Left lung (tissue), 10 donors: ENCODE results near the gene AGPAT3. TPM values are rescaled to one million over a fixed set of nuclear protein-coding genes. Genes with fewer than 3 reads are reported as not detected.

ENCODE experiments used
- ATAC-seq: fragments of 200-7000 bp; cut with Tn5 transposase; one replicate; pipeline ENCODE4 v1.9.1; 2020; ENCODE audit warnings: moderate library complexity
- DNase-seq, 4 donors: peaks; one replicate each; pipeline ENCODE4 v3.0.0-alpha.2; 2013 to 2020
- H3K27ac ChIP-seq, 2 donors: fragments of 200-600 bp; sonication (generic) in 1 of 2; one replicate each; pipeline versions ENCODE4 v1.5.0 to v1.8.0; 2020 to 2021
- H3K27me3 ChIP-seq, 2 donors: fragments of 200-600 bp; sonication (generic) in 1 of 2; one replicate each; pipeline versions ENCODE4 v1.5.0 to v1.8.0; 2020 to 2021
- H3K36me3 ChIP-seq, 2 donors: fragments of 200-600 bp; sonication (generic) in 1 of 2; one replicate each; pipeline versions ENCODE4 v1.5.0 to v1.8.0; 2020 to 2021
- H3K4me1 ChIP-seq, 2 donors: fragments of 200-600 bp; one replicate each; pipeline ENCODE4 v1.8.0; 2021
- H3K4me3 ChIP-seq, 2 donors: fragments of 200-600 bp; sonication (generic) in 1 of 2; one replicate each; pipeline versions ENCODE4 v1.5.0 to v1.8.0; 2020 to 2021; ENCODE audit warnings: mild to moderate bottlenecking in 1 of 2
- H3K9me3 ChIP-seq, 2 donors: fragments of 200-600 bp; sonication (generic) in 1 of 2; one replicate each; pipeline versions ENCODE4 v1.5.0 to v1.8.0; 2020 to 2021
- CTCF ChIP-seq, 2 donors: fragments of 200-600 bp; sonication (generic) in 1 of 2; IDR thresholded peaks; one replicate each; pipeline versions ENCODE4 v1.5.0 to v1.8.0; 2021; ENCODE audit warnings: antibody characterized with exemption in 2 of 2
- intact Hi-C, 2 donors: fragments of 100-400 bp; cut with DNase I; formaldehyde crosslinking; loops; one replicate each; pipeline versions ENCODE4 v1.11.2 to v1.14.2; 2022
- polyA plus RNA-seq, 6 donors: library from polyadenylated mRNA; unstranded; fragments of 120-200 nt; gene quantifications; one replicate each; pipeline ENCODE4 v1.2.1, GENCODE V29; 2013; ENCODE audit not compliant: insufficient read length in 6 of 6
- total RNA-seq, 2 donors: library from RNA; stranded (reverse); fragmentation: NEBNext Ultra II Directional; extraction: Animal tissue kit (Norgen Biotek cat#: 25700); gene quantifications; one replicate each; pipeline ENCODE4 v1.2.1, GENCODE V29; 2021
- donor health status: DM: no; HTN: yes; CAD: no.
- donor health status: DM: no; HTN: no; CAD: no.

Gene AGPAT3
- total and polyA plus RNA-seq, 8 donors = 37.4 to 111 (median 42.8) TPM

GRCh38 chr21:44035244-44035643, 170.2 kb downstream of the AGPAT3 start:
- Histone ChIP-seq H3K4me1 (peaks cover 0 to 8% of the 10 kb centered on the region in 2 donors), H3K36me3 (peaks cover 0 to 85% of the 10 kb centered on the region in 2 donors), H3K4me3 (no peak overlapping the region), H3K27ac (no peak overlapping the region), H3K27me3 (no peaks in the 10 kb centered on the region), H3K9me3 (no peaks in the 10 kb centered on the region)
- no peak for ATAC-seq
- no peak for DNase-seq
- no peak for TF ChIP-seq CTCF (IDR thresholded peaks at IDR 0.05)
- intact Hi-C loops = no loop called here

Other genes starting within 250 kb of the AGPAT3 start
- gene HSF2BP, start 205.7 kb upstream of the AGPAT3 start, total RNA-seq = under 1 TPM; 0.29 to 0.58 TPM
- gene HSF2BP, start 205.7 kb upstream of the AGPAT3 start, polyA plus RNA-seq = 1 to 10 TPM; 1.1 to 1.7 (median 1.3) TPM
- 10 to 100 TPM; 16.0 to 20.3 TPM for gene RRP1B, start 205.7 kb upstream of the AGPAT3 start, total RNA-seq
- gene RRP1B, start 205.7 kb upstream of the AGPAT3 start, polyA plus RNA-seq = 10 to 100 TPM; 27.9 to 33.3 (median 28.9) TPM
- 100 to 1,000 TPM; 287 to 305 TPM for gene PDXK, start 146.1 kb upstream of the AGPAT3 start, total RNA-seq
- gene PDXK, start 146.1 kb upstream of the AGPAT3 start, polyA plus RNA-seq = 10 to 100 TPM; 36.9 to 55.3 (median 39.5) TPM
- 100 to 1,000 TPM; 123 to 133 TPM for gene CSTB, start 88.9 kb upstream of the AGPAT3 start, total RNA-seq
- gene CSTB, start 88.9 kb upstream of the AGPAT3 start, polyA plus RNA-seq = 10 to 100 TPM; 36.5 to 43.4 (median 37.4) TPM
- gene RRP1, start 75.6 kb upstream of the AGPAT3 start, total RNA-seq = 10 to 100 TPM; 16.1 to 19.6 TPM
- 10 to 100 TPM; 23.9 to 28.0 (median 26.9) TPM for gene RRP1, start 75.6 kb upstream of the AGPAT3 start, polyA plus RNA-seq
- gene TRAPPC10, start 147.1 kb downstream of the AGPAT3 start, total RNA-seq = 10 to 100 TPM; 32.6 to 43.5 TPM
- gene TRAPPC10, start 147.1 kb downstream of the AGPAT3 start, polyA plus RNA-seq = 10 to 100 TPM; 26.6 to 32.7 (median 27.5) TPM
- 1 to 10 TPM; 3.9 to 6.7 TPM for gene PWP2, start 242.2 kb downstream of the AGPAT3 start, total RNA-seq
- gene PWP2, start 242.2 kb downstream of the AGPAT3 start, polyA plus RNA-seq = 10 to 100 TPM in 1 of 6 donors, 1 to 10 TPM in 5; 1.7 to 10.8 (median 8.6) TPM